Measurements from ENCODE around the gene MXI1. TPM values are rescaled to one million over a fixed set of nuclear protein-coding genes. Genes with fewer than 3 reads are reported as not detected.

Gene MXI1
- total RNA-seq, 1 experiment from 2014 or later: 12.1 TPM

- BruUV-seq (replicated peaks): no TSS peak
- Histone ChIP-seq H3K36me3 (ENCODE audit: control insufficient read depth, insufficient read depth, low read length) (no peaks in the 10 kb centered on the region), H3K9me3 (ENCODE audit: control insufficient read depth, insufficient read depth, low read depth, low read length) (no peaks in the 10 kb centered on the region), H3K4me3 (ENCODE audit: low read depth in 2 of 2, low read length in 2 of 2) (no peak overlapping the region), H3K27me3 (ENCODE audit: control insufficient read depth, insufficient read depth, low read length) (peaks cover 21% of the 10 kb centered on the region), H3K27ac (ENCODE audit: low read length) (no peak overlapping the region), H3K4me1 (ENCODE audit: control insufficient read depth, insufficient read depth, low read length) (no peaks in the 10 kb centered on the region)
- DNase-seq (ENCODE audit: low read depth, low spot score): no peak
- POLR2A ChIA-PET: interaction anchor here (0.7 kb wide), 1 partner anchor 41 kb away, joined by 12 read pairs; no protein-coding TSS in a partner anchor
- TF ChIP-seq POLR2AphosphoS5 (IDR thresholded peaks at IDR 0.05; ENCODE audit: low read depth, low read length) (no peak), SIN3A (IDR thresholded peaks at IDR 0.05; ENCODE audit: borderline replicate concordance, insufficient read depth, low read depth, low read length) (no peak), TCF7L2 (IDR thresholded peaks at IDR 0.05; ENCODE audit: low read depth, low read length) (no peak), CTCF (IDR thresholded peaks at IDR 0.05) (no peak), REST (IDR thresholded peaks at IDR 0.05; ENCODE audit: insufficient read depth in 1 of 2, low read depth in 2 of 2, low read length in 1 of 2) (no peak)
- intact Hi-C loops (cut with micrococcal nuclease; ENCODE audit: unreplicated experiment) (no loop called here), in situ Hi-C loops (cut with HindIII; ENCODE audit: low pct_unique_long_range_greater_than_20kb, low sequenced_read_pairs) (no loop called here)
- ATAC-seq: no peak
- CTCF ChIA-PET: no interaction called here
These were observed 40.3 kb upstream of the MXI1 start for GRCh38 chr10:110167149-110167548.

- in situ Hi-C loops (cut with HindIII; ENCODE audit: low pct_unique_long_range_greater_than_20kb, low sequenced_read_pairs): no loop called here
- POLR2A ChIA-PET: no interaction called here
- DNase-seq (ENCODE audit: low read depth, low spot score) (no peak), ATAC-seq (peak; percentile 28; the same call in 1 of the 2 replicates)
- H3K27ac ChIP-seq (ENCODE audit: low read length): no peak overlapping the region
- no peak overlapping the region for H3K4me3 ChIP-seq (ENCODE audit: low read depth in 2 of 2, low read length in 2 of 2)
- no TSS peak for BruUV-seq (replicated peaks)
- no peaks in the 10 kb centered on the region for H3K4me1 ChIP-seq (ENCODE audit: control insufficient read depth, insufficient read depth, low read length)
- no peaks in the 10 kb centered on the region for H3K9me3 ChIP-seq (ENCODE audit: control insufficient read depth, insufficient read depth, low read depth, low read length)
- TF ChIP-seq CTCF (IDR thresholded peaks at IDR 0.05) (no peak), SIN3A (IDR thresholded peaks at IDR 0.05; ENCODE audit: borderline replicate concordance, insufficient read depth, low read depth, low read length) (no peak), POLR2AphosphoS5 (IDR thresholded peaks at IDR 0.05; ENCODE audit: low read depth, low read length) (no peak), TCF7L2 (IDR thresholded peaks at IDR 0.05; ENCODE audit: low read depth, low read length) (no peak), REST (IDR thresholded peaks at IDR 0.05; ENCODE audit: insufficient read depth in 1 of 2, low read depth in 2 of 2, low read length in 1 of 2) (no peak)
- no peaks in the 10 kb centered on the region for H3K36me3 ChIP-seq (ENCODE audit: control insufficient read depth, insufficient read depth, low read length)
- intact Hi-C loops (cut with micrococcal nuclease; ENCODE audit: unreplicated experiment): no loop called here
- CTCF ChIA-PET: no interaction called here
- H3K27me3 ChIP-seq (ENCODE audit: control insufficient read depth, insufficient read depth, low read length): peaks cover 21% of the 10 kb centered on the region
These were observed 38.6 kb upstream of the MXI1 start for GRCh38 chr10:110168601-110169481.
